GM12878 (cell line): ENCODE data around the gene PTPRM. TPM values are rescaled to one million over a fixed set of nuclear protein-coding genes. Genes with fewer than 3 reads are reported as not detected.

Source experiments
- ATAC-seq: fragments of 200-7000 bp; cut with Tn5 transposase; 3 replicates; pipeline ENCODE4 v1.9.1; 2020; ENCODE audit warnings: mild to moderate bottlenecking, moderate library complexity
- BruUV-seq: library from RNA; stranded (reverse); fragments of 400-500 nt; replicated peaks from 2 replicates; lab custom pipeline; 2021; lab: Mats Ljungman, UMichigan
- CTCF ChIA-PET: fragments of 300-600 bp; sonication (Branson Sonifier 250); formaldehyde crosslinking; extraction: SDS; loops from one replicate; lab custom pipeline; 2021; ENCODE audit warnings: inconsistent platforms; lab: Yijun Ruan, JAX
- POLR2A ChIA-PET: fragments of 350-600 bp; formaldehyde crosslinking; extraction: SDS; loops from one replicate; lab custom pipeline; 2021; ENCODE audit warnings: inconsistent platforms; lab: Charles Lee
- RAD21 ChIA-PET: fragments of 300-600 bp; sonication (Branson Sonifier 250); formaldehyde crosslinking; loops from one replicate; lab custom pipeline; 2023; ENCODE audit warnings: antibody characterized with exemption; ENCODE audit not compliant: unreplicated experiment; lab: Charles Lee
- SMC1A ChIA-PET: fragments of 300-600 bp; sonication (Branson Sonifier 250); formaldehyde crosslinking; loops from one replicate; lab custom pipeline; 2023; ENCODE audit not compliant: unreplicated experiment, uncharacterized antibody; lab: Charles Lee
- DNase-seq: peaks from one replicate; pipeline ENCODE4 v3.0.0-alpha.2; 2011; ENCODE audit warnings: low read depth, low spot score
- FAIRE-seq: peaks from 3 replicates; lab custom pipeline; 2011; peaks lifted over from hg19 to GRCh38; lab: Jason Lieb, UNC
- H2AFZ ChIP-seq: 2 replicates; pipeline ENCODE4 v1.6.0; 2011; ENCODE audit warnings: low read depth, low read length, control low read depth; ENCODE audit not compliant: control insufficient read depth
- H3K27ac ChIP-seq: 2 replicates; pipeline ENCODE4 v1.5.1; 2011; ENCODE audit warnings: control low read depth; ENCODE audit not compliant: control insufficient read depth, insufficient read depth
- H3K27me3 ChIP-seq, 2 experiments: replicated peaks in 1 of 2; 2 replicates each; pipeline versions ENCODE4 v1.6.0 to v1.6.1; 2011; ENCODE audit warnings: low read length in 1 of 2; ENCODE audit not compliant: control insufficient read depth in 2 of 2, insufficient read depth in 2 of 2
- H3K36me3 ChIP-seq, 2 experiments: 2 replicates each; pipeline ENCODE4 v1.5.1; 2011; ENCODE audit warnings: low read length in 1 of 2; ENCODE audit not compliant: control insufficient read depth in 2 of 2, insufficient read depth in 2 of 2
- H3K4me1 ChIP-seq: 2 replicates; pipeline ENCODE4 v1.6.1; 2011; ENCODE audit warnings: mild to moderate bottlenecking, low read length, moderate library complexity, mixed read lengths; ENCODE audit not compliant: control insufficient read depth, insufficient read depth
- H3K4me2 ChIP-seq: 2 replicates; pipeline ENCODE4 v1.6.0; 2011; ENCODE audit warnings: control low read depth; ENCODE audit not compliant: control insufficient read depth, insufficient read depth
- H3K4me3 ChIP-seq: fragments of 200-600 bp; sonication (generic); 2 replicates; pipeline ENCODE4 v1.5.1; 2016
- H3K79me2 ChIP-seq: 2 replicates; pipeline ENCODE4 v1.6.0; 2011; ENCODE audit warnings: low read length; ENCODE audit not compliant: control insufficient read depth, insufficient read depth
- H3K9ac ChIP-seq: 2 replicates; pipeline ENCODE4 v1.8.0; 2011; ENCODE audit warnings: low read length, control low read depth, mixed read lengths; ENCODE audit not compliant: control insufficient read depth, insufficient read depth
- H3K9me3 ChIP-seq: replicated peaks from 3 replicates; pipeline ENCODE4 v1.5.1; 2011; ENCODE audit warnings: mild to moderate bottlenecking, low read length; ENCODE audit not compliant: control insufficient read depth, insufficient read depth
- H4K20me1 ChIP-seq: 2 replicates; pipeline ENCODE4 v1.6.0; 2011; ENCODE audit not compliant: control insufficient read depth, insufficient read depth
- CBX5 ChIP-seq: sonication (generic); IDR thresholded peaks from 2 replicates; pipeline ENCODE4 v1.6.1; 2016; ENCODE audit warnings: low read depth, moderate library complexity, mild to moderate bottlenecking, inconsistent platforms
- NFYB ChIP-seq: IDR thresholded peaks from 2 replicates; pipeline ENCODE4 v1.6.1; 2011; ENCODE audit warnings: low read depth, mild to moderate bottlenecking, low read length, improper control_type of control experiment, moderate library complexity; ENCODE audit not compliant: insufficient read depth
- NR2C2 ChIP-seq: IDR thresholded peaks from 2 replicates; pipeline ENCODE4 v1.6.1; 2011; ENCODE audit warnings: borderline replicate concordance, low read depth; ENCODE audit not compliant: control insufficient read depth, insufficient read length
- PAX5 ChIP-seq: IDR thresholded peaks from 2 replicates; pipeline ENCODE4 v1.6.1; 2011; ENCODE audit warnings: low read depth, low read length, borderline replicate concordance
- SRF ChIP-seq, 2 experiments: IDR thresholded peaks; 2 replicates each; pipeline ENCODE4 v1.6.1; 2011; ENCODE audit warnings: low read depth in 2 of 2, low read length in 2 of 2, mild to moderate bottlenecking in 1 of 2, moderate library complexity in 1 of 2
- WGBS: methylation state at CpG from one replicate; pipeline ENCODE4 v1.1.6; 2016; ENCODE audit warnings: low lambda C conversion rate; ENCODE audit not compliant: insufficient replicate concordance, insufficient coverage; ENCODE audit errors: missing lambda C conversion rate; 5-methylcytosine and 5-hydroxymethylcytosine counted together
- in situ Hi-C: fragments of 300-500 bp; cut with MboI; formaldehyde crosslinking; loops from 9 replicates; pipeline ENCODE4 v1.14.3; 2018; ENCODE audit warnings: mixed read lengths
- intact Hi-C: fragments of 100-400 bp; cut with micrococcal nuclease; formaldehyde crosslinking; loops from one replicate; pipeline ENCODE4 v1.14.2; 2022; ENCODE audit not compliant: unreplicated experiment
- polyA plus RNA-seq, 11 experiments: library from polyadenylated mRNA; depleted of rRNA in 4 of 11; unstranded in 6 of 11; stranded (reverse) in 5 of 11; fragments of >200 nt; fragmentation: Nextera tagmentation in 4 of 11; fragmentation: Illumina TruSeq in 1 of 11; extraction: Ambion mirVana in 4 of 11; extraction: Trizol in 1 of 11; gene quantifications; 1 replicate in 1 of 11; 2 replicates in 10 of 11; pipeline versions ENCODE4 v1.2.1 to v1.2.3, GENCODE V29; 2011 to 2016; ENCODE audit warnings: inconsistent platforms in 2 of 11, missing spikeins in 2 of 11, low read depth in 1 of 11
- total RNA-seq, 4 experiments: library from RNA; depleted of rRNA in 3 of 4; stranded (reverse); fragments of >200 nt in 3 of 4; fragmentation: Illumina TruSeq in 1 of 4; extraction: Trizol in 1 of 4; gene quantifications; 2 replicates each; pipeline versions ENCODE4 v1.2.1 to v1.2.3, GENCODE V29; 2013 to 2021
- TF ChIP-seq, protein P1 (sequence below): fragments of 450-650 bp; IDR thresholded peaks from 2 replicates; pipeline ENCODE4 v1.6.1; 2017; ENCODE audit warnings: borderline replicate concordance

The PTPRM gene
- total and polyA plus RNA-seq, 10 of the 15 experiments (the other 5 are each of a cell fraction or from before 2014, with no cell fraction given) = 0.07 to 22.6 (median 0.60) TPM

DNA sequence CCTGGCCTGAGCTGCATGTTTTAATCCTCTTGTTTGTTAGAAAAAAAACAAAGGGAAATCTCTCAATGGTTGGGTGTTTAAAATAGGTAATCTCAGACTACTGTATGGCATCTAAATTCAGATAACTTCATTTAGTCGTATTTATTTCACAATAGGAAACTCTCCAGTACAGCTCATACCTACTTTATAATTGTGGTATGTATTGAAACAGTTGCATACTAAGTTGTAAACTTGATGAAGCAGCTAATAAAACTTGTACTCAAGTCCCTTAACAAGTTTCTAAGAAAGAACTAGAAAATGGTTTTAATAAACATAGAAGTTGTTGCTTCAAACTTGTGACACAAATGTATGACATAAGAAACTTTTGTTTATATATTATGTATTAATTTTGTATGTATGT is 334.5 kb downstream of the PTPRM start:
- ChIA-PET SMC1A (interaction anchor here (0.6 to 1.7 kb wide), 4 partner anchors 12 to 280 kb away, joined by 3 read pairs; no protein-coding TSS in a partner anchor), CTCF (interaction anchor here (0.7 kb wide), 1 partner anchor 49 kb away, joined by 4 read pairs; no protein-coding TSS in a partner anchor), RAD21 (interaction anchor here (1.1 kb wide), 1 partner anchor 82 kb away, joined by 4 read pairs; no protein-coding TSS in a partner anchor)
- no peaks in the 10 kb centered on the region for H3K36me3 ChIP-seq
- no peak overlapping the region for H2AFZ ChIP-seq
- in situ Hi-C loops = no loop called here
- H4K20me1 ChIP-seq = no peaks in the 10 kb centered on the region
- no peak for FAIRE-seq
- DNase-seq = no peak
- no peaks in the 10 kb centered on the region for H3K4me1 ChIP-seq
- no TSS peak for BruUV-seq
- ATAC-seq = no peak
- no peak overlapping the region for H3K4me2 ChIP-seq
- TF ChIP-seq, protein P1, sequence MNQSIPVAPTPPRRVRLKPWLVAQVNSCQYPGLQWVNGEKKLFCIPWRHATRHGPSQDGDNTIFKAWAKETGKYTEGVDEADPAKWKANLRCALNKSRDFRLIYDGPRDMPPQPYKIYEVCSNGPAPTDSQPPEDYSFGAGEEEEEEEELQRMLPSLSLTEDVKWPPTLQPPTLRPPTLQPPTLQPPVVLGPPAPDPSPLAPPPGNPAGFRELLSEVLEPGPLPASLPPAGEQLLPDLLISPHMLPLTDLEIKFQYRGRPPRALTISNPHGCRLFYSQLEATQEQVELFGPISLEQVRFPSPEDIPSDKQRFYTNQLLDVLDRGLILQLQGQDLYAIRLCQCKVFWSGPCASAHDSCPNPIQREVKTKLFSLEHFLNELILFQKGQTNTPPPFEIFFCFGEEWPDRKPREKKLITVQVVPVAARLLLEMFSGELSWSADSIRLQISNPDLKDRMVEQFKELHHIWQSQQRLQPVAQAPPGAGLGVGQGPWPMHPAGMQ = no peak
- TF ChIP-seq PAX5 (no peak), CBX5 (no peak), SRF (IDR thresholded peaks at IDR 0.05; ENCODE audit: low read depth in 2 of 2, low read length in 2 of 2) (no peak), NFYB (no peak), NR2C2 (no peak)
- TF ChIP-seq, all 136 proteins: peak for 0
- H3K9me3 ChIP-seq = no peaks in the 10 kb centered on the region
- POLR2A ChIA-PET = no interaction called here
- H3K9ac ChIP-seq = no peak overlapping the region
- no peaks in the 10 kb centered on the region for H3K79me2 ChIP-seq
- WGBS = 4% methylated on average over 1 of the region's 1 CpG
- no peak overlapping the region for H3K27ac ChIP-seq
- H3K27me3 ChIP-seq = no peaks in the 10 kb centered on the region; a peak in 2 of 4 replicates
- no peak overlapping the region for H3K4me3 ChIP-seq
- intact Hi-C loops = no loop called here
